GM19328 (cell line): ENCODE measurements around the gene RPH3AL.
"Not testable (repeated sequence)": the region's sequence is repeated elsewhere in the genome, so short reads cannot be mapped to it uniquely, and the experiment has no call there.

ENCODE experiments used
- ATAC-seq: cut with Tn5 transposase; IDR thresholded peaks from one replicate; pipeline ENCODE4 v1.9.1; 2021; ENCODE audit warnings: mild to moderate bottlenecking, moderate library complexity; ENCODE audit not compliant: unreplicated experiment

RPH3AL gene

GRCh38 chr17:283911-284675 is 68.5 kb downstream of the RPH3AL start:
- ATAC-seq, result no peak

GRCh38 chr17:282912-283882 is 69.4 kb downstream of the RPH3AL start:
- no peak for ATAC-seq

- no peak for ATAC-seq
Measured at GRCh38 chr17:282000-282911, 70.4 kb downstream of the RPH3AL start.

GRCh38 chr17:281365-281999 is 71.1 kb downstream of the RPH3AL start:
- ATAC-seq, result no peak

GRCh38 chr17:280901-281300 is 71.7 kb downstream of the RPH3AL start:
- no peak for ATAC-seq

GRCh38 chr17:280216-280615 is 72.4 kb downstream of the RPH3AL start:
- no peak for ATAC-seq

- ATAC-seq, result no peak
Measured at GRCh38 chr17:279776-280175, 72.8 kb downstream of the RPH3AL start.

GRCh38 chr17:279331-279730 is 73.3 kb downstream of the RPH3AL start:
- no peak for ATAC-seq

GRCh38 chr17:278676-279059 is 73.9 kb downstream of the RPH3AL start:
- ATAC-seq, result no peak

GRCh38 chr17:278055-278675 is 74.4 kb downstream of the RPH3AL start:
- no peak for ATAC-seq

- ATAC-seq, result no peak
Measured at GRCh38 chr17:274902-275301, 77.7 kb downstream of the RPH3AL start.

- no peak for ATAC-seq
Measured at GRCh38 chr17:273981-274832, 78.4 kb downstream of the RPH3AL start.

- ATAC-seq, result not testable (repeated sequence)
Measured at GRCh38 chr17:272856-273255, 79.8 kb downstream of the RPH3AL start.

- not testable (repeated sequence) for ATAC-seq
Measured at GRCh38 chr17:271928-272623, 80.5 kb downstream of the RPH3AL start.

GRCh38 chr17:269616-270514 is 82.7 kb downstream of the RPH3AL start:
- no peak for ATAC-seq

- no peak for ATAC-seq
Measured at GRCh38 chr17:266701-267667, 85.6 kb downstream of the RPH3AL start.
